HG03139 (cell line): Measurements from ENCODE around the gene REXO1.

ENCODE experiments used
- ATAC-seq: cut with Tn5 transposase; IDR thresholded peaks from one replicate; pipeline ENCODE4 v1.9.1; 2021; ENCODE audit not compliant: unreplicated experiment

REXO1 gene

GRCh38 chr19:1851654-1852580 lies 3.6 kb upstream of the REXO1 start:
- no peak for ATAC-seq

GRCh38 chr19:1850809-1851653 lies 2.7 kb upstream of the REXO1 start:
- no peak for ATAC-seq

- no peak for ATAC-seq
Observed at GRCh38 chr19:1849886-1850398, 1.7 kb upstream of the REXO1 start.

- ATAC-seq = no peak
Observed at GRCh38 chr19:1849132-1849474, 820 bp upstream of the REXO1 start.

GRCh38 chr19:1847684-1848398 lies 442 bp downstream of the REXO1 start:
- ATAC-seq = peak; percentile 13

GRCh38 chr19:1847348-1847683 lies 967 bp downstream of the REXO1 start:
- ATAC-seq = no peak

- no peak for ATAC-seq
Observed at GRCh38 chr19:1846517-1847204, 1.6 kb downstream of the REXO1 start.

GRCh38 chr19:1845642-1846041 lies 2.6 kb downstream of the REXO1 start:
- no peak for ATAC-seq

- no peak for ATAC-seq
Observed at GRCh38 chr19:1845125-1845515, 3.2 kb downstream of the REXO1 start.

- ATAC-seq = no peak
Observed at GRCh38 chr19:1844513-1845124, 3.7 kb downstream of the REXO1 start.

GRCh38 chr19:1843646-1844394 lies 4.5 kb downstream of the REXO1 start:
- no peak for ATAC-seq

GRCh38 chr19:1843116-1843515 lies 5.2 kb downstream of the REXO1 start:
- ATAC-seq = no peak

GRCh38 chr19:1841209-1841924 lies 6.9 kb downstream of the REXO1 start:
- ATAC-seq = no peak

- no peak for ATAC-seq
Observed at GRCh38 chr19:1840541-1841115, 7.7 kb downstream of the REXO1 start.

GRCh38 chr19:1839658-1840540 lies 8.4 kb downstream of the REXO1 start:
- ATAC-seq = no peak

GRCh38 chr19:1837625-1838105 lies 10.6 kb downstream of the REXO1 start:
- ATAC-seq = no peak

- ATAC-seq = no peak
Observed at GRCh38 chr19:1837222-1837565, 11.1 kb downstream of the REXO1 start.
